Measurements from ENCODE around the gene MEGF11. TPM values are rescaled to one million over a fixed set of nuclear protein-coding genes. Genes with fewer than 3 reads are reported as not detected.
"Not testable (repeated sequence)": the region's sequence is repeated elsewhere in the genome, so short reads cannot be mapped to it uniquely, and the experiment has no call there.

Gene MEGF11
- total RNA-seq, 1 experiment from 2014 or later: not detected

- Histone ChIP-seq H3K79me2 (ENCODE audit: low read length) (no peaks in the 10 kb centered on the region), H3K9ac (ENCODE audit: low read length) (no peak overlapping the region), H3F3A (ENCODE audit: low read length, unreplicated experiment) (no peaks in the 10 kb centered on the region), H3K4me2 (ENCODE audit: low read length) (no peak overlapping the region), H2AFZ (ENCODE audit: low read length) (no peak overlapping the region), H3K9me3 (ENCODE audit: low read length) (no peaks in the 10 kb centered on the region), H3K9me2 (replicated peaks; ENCODE audit: low read length) (no peaks in the 10 kb centered on the region), H3K4me3 (ENCODE audit: low read length) (no peak overlapping the region), H3K27ac (ENCODE audit: low read length) (no peak overlapping the region), H3K27me3 (ENCODE audit: low read length) (peaks cover 16% of the 10 kb centered on the region; the same call in 1 of the 2 replicates), H3K4me1 (ENCODE audit: insufficient read depth, low read length) (no peaks in the 10 kb centered on the region), H4K20me1 (ENCODE audit: low read length) (no peaks in the 10 kb centered on the region), H3K36me3 (ENCODE audit: low read depth, low read length) (no peaks in the 10 kb centered on the region)
- DNase-seq (no peak), ATAC-seq (no peak)
- POLR2A ChIA-PET (ENCODE audit: unreplicated experiment): no interaction called here
- BruUV-seq (replicated peaks): no TSS peak
- intact Hi-C loops (cut with micrococcal nuclease): no loop called here
- TF ChIP-seq, protein P1, sequence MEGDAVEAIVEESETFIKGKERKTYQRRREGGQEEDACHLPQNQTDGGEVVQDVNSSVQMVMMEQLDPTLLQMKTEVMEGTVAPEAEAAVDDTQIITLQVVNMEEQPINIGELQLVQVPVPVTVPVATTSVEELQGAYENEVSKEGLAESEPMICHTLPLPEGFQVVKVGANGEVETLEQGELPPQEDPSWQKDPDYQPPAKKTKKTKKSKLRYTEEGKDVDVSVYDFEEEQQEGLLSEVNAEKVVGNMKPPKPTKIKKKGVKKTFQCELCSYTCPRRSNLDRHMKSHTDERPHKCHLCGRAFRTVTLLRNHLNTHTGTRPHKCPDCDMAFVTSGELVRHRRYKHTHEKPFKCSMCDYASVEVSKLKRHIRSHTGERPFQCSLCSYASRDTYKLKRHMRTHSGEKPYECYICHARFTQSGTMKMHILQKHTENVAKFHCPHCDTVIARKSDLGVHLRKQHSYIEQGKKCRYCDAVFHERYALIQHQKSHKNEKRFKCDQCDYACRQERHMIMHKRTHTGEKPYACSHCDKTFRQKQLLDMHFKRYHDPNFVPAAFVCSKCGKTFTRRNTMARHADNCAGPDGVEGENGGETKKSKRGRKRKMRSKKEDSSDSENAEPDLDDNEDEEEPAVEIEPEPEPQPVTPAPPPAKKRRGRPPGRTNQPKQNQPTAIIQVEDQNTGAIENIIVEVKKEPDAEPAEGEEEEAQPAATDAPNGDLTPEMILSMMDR (conservative IDR thresholded peaks at IDR 0.05; ENCODE audit: low read depth, low read length): no peak
- TF ChIP-seq EZH2 (IDR thresholded peaks at IDR 0.05; ENCODE audit: low read length, unreplicated experiment): no peak
- TF ChIP-seq EZH2phosphoT487 (IDR thresholded peaks at IDR 0.05; ENCODE audit: borderline replicate concordance, low read length): no peak
- CTCF ChIA-PET: no interaction called here
These were observed 2.3 kb downstream of the MEGF11 start for GRCh38 chr15:66251065-66251789.

GRCh38 chr15:66249605-66250174 is 3.9 kb downstream of the MEGF11 start:
- BruUV-seq (replicated peaks): no TSS peak
- H3K9ac ChIP-seq (ENCODE audit: low read length): no peak overlapping the region
- H3K27me3 ChIP-seq (ENCODE audit: low read length): peaks cover 13% of the 10 kb centered on the region; the same call in 1 of the 2 replicates
- H3K9me3 ChIP-seq (ENCODE audit: low read length): no peaks in the 10 kb centered on the region
- no peak overlapping the region for H3K4me2 ChIP-seq (ENCODE audit: low read length)
- H3K4me1 ChIP-seq (ENCODE audit: insufficient read depth, low read length): no peaks in the 10 kb centered on the region
- H3K79me2 ChIP-seq (ENCODE audit: low read length): no peaks in the 10 kb centered on the region
- no peaks in the 10 kb centered on the region for H3K9me2 ChIP-seq (replicated peaks; ENCODE audit: low read length)
- H3K36me3 ChIP-seq (ENCODE audit: low read depth, low read length): no peaks in the 10 kb centered on the region
- POLR2A ChIA-PET (ENCODE audit: unreplicated experiment): no interaction called here
- H4K20me1 ChIP-seq (ENCODE audit: low read length): no peaks in the 10 kb centered on the region
- ATAC-seq (no peak), DNase-seq (no peak)
- intact Hi-C loops (cut with micrococcal nuclease): no loop called here
- CTCF ChIA-PET: interaction anchor here (0.6 kb wide), 1 partner anchor 59 kb away, joined by 3 read pairs; no protein-coding TSS in a partner anchor
- H3K4me3 ChIP-seq (ENCODE audit: low read length): no peak overlapping the region
- H2AFZ ChIP-seq (ENCODE audit: low read length): no peak overlapping the region
- no peak overlapping the region for H3K27ac ChIP-seq (ENCODE audit: low read length)
- TF ChIP-seq EZH2 (IDR thresholded peaks at IDR 0.05; ENCODE audit: low read length, unreplicated experiment) (no peak), EZH2phosphoT487 (IDR thresholded peaks at IDR 0.05; ENCODE audit: borderline replicate concordance, low read length) (no peak)
- TF ChIP-seq, protein P1 (conservative IDR thresholded peaks at IDR 0.05; ENCODE audit: low read depth, low read length): no peak
- H3F3A ChIP-seq (ENCODE audit: low read length, unreplicated experiment): no peaks in the 10 kb centered on the region

DNA sequence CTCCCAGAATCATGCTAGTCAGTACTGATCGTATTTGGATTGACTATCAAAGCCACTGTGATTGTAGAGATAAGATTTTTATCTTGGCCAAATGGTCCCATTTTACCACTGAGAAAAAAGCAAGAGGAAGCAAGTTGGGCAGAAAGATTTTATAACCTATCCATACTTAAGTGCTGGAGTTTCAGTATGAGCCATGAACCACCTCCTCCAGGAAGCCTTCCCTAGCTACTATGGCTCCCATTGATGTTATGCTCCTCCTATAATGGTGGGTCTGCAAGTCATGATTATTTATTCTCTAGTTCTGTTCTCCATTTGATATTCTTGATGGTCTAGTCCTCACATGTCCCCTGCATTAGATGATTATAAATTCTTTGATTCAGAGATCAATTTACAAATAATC is 6.6 kb downstream of the MEGF11 start:
- intact Hi-C loops (cut with micrococcal nuclease): no loop called here
- H3K9ac ChIP-seq (ENCODE audit: low read length): no peak overlapping the region
- no peaks in the 10 kb centered on the region for H4K20me1 ChIP-seq (ENCODE audit: low read length)
- ATAC-seq (no peak), DNase-seq (no peak)
- H3K4me1 ChIP-seq (ENCODE audit: insufficient read depth, low read length): no peaks in the 10 kb centered on the region
- H3F3A ChIP-seq (ENCODE audit: low read length, unreplicated experiment): no peaks in the 10 kb centered on the region
- no peak overlapping the region for H2AFZ ChIP-seq (ENCODE audit: low read length)
- 0 out of 2 replicates have a peak, but pooled peaks cover 4% of the 10 kb centered on the region for H3K27me3 ChIP-seq (ENCODE audit: low read length)
- no TSS peak for BruUV-seq (replicated peaks)
- ChIA-PET POLR2A (ENCODE audit: unreplicated experiment) (no interaction called here), CTCF (no interaction called here)
- H3K9me3 ChIP-seq (ENCODE audit: low read length): no peaks in the 10 kb centered on the region
- H3K36me3 ChIP-seq (ENCODE audit: low read depth, low read length): no peaks in the 10 kb centered on the region
- H3K4me3 ChIP-seq (ENCODE audit: low read length): no peak overlapping the region
- H3K79me2 ChIP-seq (ENCODE audit: low read length): no peaks in the 10 kb centered on the region
- TF ChIP-seq EZH2 (IDR thresholded peaks at IDR 0.05; ENCODE audit: low read length, unreplicated experiment): no peak
- TF ChIP-seq, protein P1 (conservative IDR thresholded peaks at IDR 0.05; ENCODE audit: low read depth, low read length): no peak
- TF ChIP-seq EZH2phosphoT487 (IDR thresholded peaks at IDR 0.05; ENCODE audit: borderline replicate concordance, low read length): no peak
- H3K27ac ChIP-seq (ENCODE audit: low read length): no peak overlapping the region
- no peak overlapping the region for H3K4me2 ChIP-seq (ENCODE audit: low read length)
- H3K9me2 ChIP-seq (replicated peaks; ENCODE audit: low read length): no peaks in the 10 kb centered on the region

DNA sequence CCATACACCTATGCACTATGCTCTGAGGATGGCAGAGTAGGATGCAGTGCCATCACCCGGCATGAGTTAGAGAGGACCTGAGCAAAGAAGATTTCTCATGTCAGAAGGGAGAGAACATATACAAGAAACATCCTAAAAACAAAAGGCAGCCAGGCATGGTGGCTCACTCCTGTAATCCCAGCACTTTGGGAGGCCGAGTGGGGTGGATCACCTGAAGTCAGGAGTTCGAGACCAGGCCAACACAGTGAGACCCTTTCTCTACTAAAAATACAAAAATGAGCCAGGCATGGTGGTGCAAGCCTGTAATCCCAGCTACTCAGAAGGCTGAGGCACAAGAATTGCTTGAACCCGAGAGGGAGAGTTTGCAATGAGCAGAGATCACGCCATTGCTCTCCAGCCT is 7.7 kb downstream of the MEGF11 start:
- BruUV-seq (replicated peaks); H3K4me1 ChIP-seq (ENCODE audit: insufficient read depth, low read length); H3K4me3 ChIP-seq (ENCODE audit: low read length); H4K20me1 ChIP-seq (ENCODE audit: low read length); H2AFZ ChIP-seq (ENCODE audit: low read length); H3K36me3 ChIP-seq (ENCODE audit: low read depth, low read length); POLR2A ChIA-PET (ENCODE audit: unreplicated experiment); H3K9me3 ChIP-seq (ENCODE audit: low read length); H3K79me2 ChIP-seq (ENCODE audit: low read length); H3F3A ChIP-seq (ENCODE audit: low read length, unreplicated experiment); ATAC-seq; CTCF ChIA-PET; DNase-seq; H3K27ac ChIP-seq (ENCODE audit: low read length); intact Hi-C loops (cut with micrococcal nuclease); H3K9ac ChIP-seq (ENCODE audit: low read length); H3K9me2 ChIP-seq (replicated peaks; ENCODE audit: low read length); H3K4me2 ChIP-seq (ENCODE audit: low read length); H3K27me3 ChIP-seq (ENCODE audit: low read length): not testable (repeated sequence)
